ENCODE measurements around the gene BCL6.

BCL6 gene

DNA sequence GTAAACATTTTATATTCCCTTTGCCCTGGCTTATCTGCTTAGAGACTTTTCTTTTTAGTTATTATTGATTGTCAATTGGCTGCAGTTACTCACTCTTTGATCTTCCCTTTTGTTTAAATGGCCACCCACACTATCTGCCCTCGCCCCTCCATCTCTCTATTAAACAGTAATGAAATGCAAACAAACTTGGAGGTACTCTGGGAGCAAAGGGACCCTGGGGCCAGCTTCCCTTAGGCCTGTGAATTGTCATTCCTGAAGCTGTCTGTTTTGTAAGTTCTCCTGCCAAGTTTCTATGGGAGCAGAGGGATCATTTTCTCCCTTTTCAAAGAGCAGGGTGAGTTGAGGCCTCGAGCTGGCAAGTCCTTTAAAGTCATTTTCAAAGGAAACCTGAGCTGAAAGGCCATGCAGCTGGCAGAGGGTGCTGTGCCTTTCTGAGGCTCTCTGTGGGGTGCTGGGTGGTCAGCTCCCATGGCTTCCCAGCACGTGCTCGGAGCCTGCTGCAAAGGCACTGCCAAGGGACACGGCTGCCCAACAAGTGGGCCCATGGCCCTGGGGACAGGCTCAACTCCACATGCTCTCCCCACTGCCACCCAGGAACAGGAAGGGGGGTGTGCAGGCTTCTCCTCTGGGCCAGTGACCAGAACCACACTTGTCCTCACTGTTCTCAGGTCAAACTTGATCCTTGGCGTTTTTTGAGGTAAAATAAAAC, 25.5 kb downstream of the BCL6 start:
- TF ChIP-seq, protein P1, sequence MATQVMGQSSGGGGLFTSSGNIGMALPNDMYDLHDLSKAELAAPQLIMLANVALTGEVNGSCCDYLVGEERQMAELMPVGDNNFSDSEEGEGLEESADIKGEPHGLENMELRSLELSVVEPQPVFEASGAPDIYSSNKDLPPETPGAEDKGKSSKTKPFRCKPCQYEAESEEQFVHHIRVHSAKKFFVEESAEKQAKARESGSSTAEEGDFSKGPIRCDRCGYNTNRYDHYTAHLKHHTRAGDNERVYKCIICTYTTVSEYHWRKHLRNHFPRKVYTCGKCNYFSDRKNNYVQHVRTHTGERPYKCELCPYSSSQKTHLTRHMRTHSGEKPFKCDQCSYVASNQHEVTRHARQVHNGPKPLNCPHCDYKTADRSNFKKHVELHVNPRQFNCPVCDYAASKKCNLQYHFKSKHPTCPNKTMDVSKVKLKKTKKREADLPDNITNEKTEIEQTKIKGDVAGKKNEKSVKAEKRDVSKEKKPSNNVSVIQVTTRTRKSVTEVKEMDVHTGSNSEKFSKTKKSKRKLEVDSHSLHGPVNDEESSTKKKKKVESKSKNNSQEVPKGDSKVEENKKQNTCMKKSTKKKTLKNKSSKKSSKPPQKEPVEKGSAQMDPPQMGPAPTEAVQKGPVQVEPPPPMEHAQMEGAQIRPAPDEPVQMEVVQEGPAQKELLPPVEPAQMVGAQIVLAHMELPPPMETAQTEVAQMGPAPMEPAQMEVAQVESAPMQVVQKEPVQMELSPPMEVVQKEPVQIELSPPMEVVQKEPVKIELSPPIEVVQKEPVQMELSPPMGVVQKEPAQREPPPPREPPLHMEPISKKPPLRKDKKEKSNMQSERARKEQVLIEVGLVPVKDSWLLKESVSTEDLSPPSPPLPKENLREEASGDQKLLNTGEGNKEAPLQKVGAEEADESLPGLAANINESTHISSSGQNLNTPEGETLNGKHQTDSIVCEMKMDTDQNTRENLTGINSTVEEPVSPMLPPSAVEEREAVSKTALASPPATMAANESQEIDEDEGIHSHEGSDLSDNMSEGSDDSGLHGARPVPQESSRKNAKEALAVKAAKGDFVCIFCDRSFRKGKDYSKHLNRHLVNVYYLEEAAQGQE (IDR thresholded peaks at IDR 0.05; ENCODE audit: insufficient read depth in 1 of 2, low read depth in 2 of 2, low read length in 2 of 2): no peak
- TF ChIP-seq POLR2AphosphoS5 (IDR thresholded peaks at IDR 0.05; ENCODE audit: low read depth, low read length): no peak
- no peak for TF ChIP-seq FOXP2 (optimal IDR thresholded peaks at IDR 0.05; ENCODE audit: borderline replicate concordance, extremely low read depth, extremely low read length, insufficient read depth)

DNA sequence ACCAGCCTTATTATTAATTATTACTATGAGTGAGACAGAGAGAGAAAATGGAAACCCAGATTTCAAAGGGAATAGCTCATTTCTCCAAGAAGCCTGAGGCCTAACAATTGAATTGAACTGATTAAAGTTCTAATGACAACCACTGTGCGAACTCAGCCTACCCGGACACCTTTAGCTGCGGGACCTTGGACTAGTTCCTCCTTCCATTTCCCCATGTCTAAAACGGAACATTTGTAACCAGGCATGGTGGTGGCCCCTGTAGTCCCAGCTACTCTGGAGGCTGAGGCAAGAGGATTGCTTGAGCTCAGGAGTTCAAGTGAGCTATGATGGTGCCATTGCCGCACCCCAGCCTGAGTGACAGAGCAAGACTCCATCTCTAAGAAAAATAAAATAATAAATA, 26.5 kb downstream of the BCL6 start:
- no peak for TF ChIP-seq POLR2AphosphoS5 (IDR thresholded peaks at IDR 0.05; ENCODE audit: low read depth, low read length)
- TF ChIP-seq FOXP2 (optimal IDR thresholded peaks at IDR 0.05; ENCODE audit: borderline replicate concordance, extremely low read depth, extremely low read length, insufficient read depth): no peak
- TF ChIP-seq, protein P1 (IDR thresholded peaks at IDR 0.05; ENCODE audit: insufficient read depth in 1 of 2, low read depth in 2 of 2, low read length in 2 of 2): no peak
- no peak for TF ChIP-seq TAF1 (IDR thresholded peaks at IDR 0.05; ENCODE audit: borderline replicate concordance, insufficient read depth, low read length)
- TF ChIP-seq SIN3A (IDR thresholded peaks at IDR 0.05; ENCODE audit: borderline replicate concordance, insufficient read depth, low read length): no peak

DNA sequence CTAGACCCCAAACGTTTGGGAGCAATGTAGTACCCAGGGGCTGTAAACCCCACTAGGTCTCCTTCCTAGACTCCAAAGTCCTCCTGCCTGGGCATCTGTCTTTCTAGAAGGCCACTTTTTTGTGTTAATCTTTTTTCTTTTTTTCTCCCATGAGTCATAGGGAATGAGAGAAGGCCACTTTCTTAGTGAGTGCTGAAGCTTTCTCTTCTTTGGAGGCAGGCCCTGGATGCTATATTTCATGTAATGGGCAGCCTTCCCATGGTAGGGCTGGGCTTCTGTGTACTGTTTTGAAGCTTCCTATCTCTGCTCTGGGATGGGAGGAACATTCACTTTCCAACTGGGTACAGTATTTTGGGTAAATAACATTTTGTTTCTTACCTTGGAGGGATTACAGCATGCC, 27.7 kb downstream of the BCL6 start:
- TF ChIP-seq TAF1 (IDR thresholded peaks at IDR 0.05; ENCODE audit: borderline replicate concordance, insufficient read depth, low read length) (no peak), POLR2AphosphoS5 (IDR thresholded peaks at IDR 0.05; ENCODE audit: low read depth, low read length) (no peak), SIN3A (IDR thresholded peaks at IDR 0.05; ENCODE audit: borderline replicate concordance, insufficient read depth, low read length) (no peak), FOXP2 (optimal IDR thresholded peaks at IDR 0.05; ENCODE audit: borderline replicate concordance, extremely low read depth, extremely low read length, insufficient read depth) (no peak)
- TF ChIP-seq, protein P1 (IDR thresholded peaks at IDR 0.05; ENCODE audit: insufficient read depth in 1 of 2, low read depth in 2 of 2, low read length in 2 of 2): no peak

DNA sequence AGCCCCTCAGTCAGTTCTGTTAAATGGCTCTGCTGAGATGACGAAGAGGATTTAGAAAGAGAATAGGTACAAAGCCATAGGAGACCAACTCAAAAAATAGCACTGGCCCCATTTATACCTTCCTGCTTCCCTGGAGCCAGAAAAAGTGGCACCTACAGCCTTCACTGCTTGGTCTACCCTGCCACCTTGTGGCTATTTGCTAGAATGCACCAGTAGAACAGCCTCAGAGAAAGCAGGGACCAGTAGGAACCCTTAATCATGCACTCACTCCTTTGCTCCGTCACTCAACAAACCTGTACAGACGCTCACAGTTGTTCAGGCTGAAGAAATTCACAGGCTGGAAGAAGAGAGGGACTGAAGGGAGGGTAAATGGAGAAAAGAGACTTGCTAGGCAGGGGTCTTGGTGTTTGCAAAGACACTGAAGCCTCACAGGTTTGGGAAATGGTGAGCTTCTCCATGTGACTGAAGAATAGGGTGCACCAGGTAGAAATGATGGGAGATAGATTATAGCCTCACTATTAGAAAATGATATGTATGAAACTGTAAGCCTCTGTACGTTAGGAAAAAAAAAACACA, 30.8 kb downstream of the BCL6 start:
- TF ChIP-seq FOXP2 (optimal IDR thresholded peaks at IDR 0.05; ENCODE audit: borderline replicate concordance, extremely low read depth, extremely low read length, insufficient read depth): no peak
- no peak for TF ChIP-seq SIN3A (IDR thresholded peaks at IDR 0.05; ENCODE audit: borderline replicate concordance, insufficient read depth, low read length)
- no peak for TF ChIP-seq TAF1 (IDR thresholded peaks at IDR 0.05; ENCODE audit: borderline replicate concordance, insufficient read depth, low read length)

DNA sequence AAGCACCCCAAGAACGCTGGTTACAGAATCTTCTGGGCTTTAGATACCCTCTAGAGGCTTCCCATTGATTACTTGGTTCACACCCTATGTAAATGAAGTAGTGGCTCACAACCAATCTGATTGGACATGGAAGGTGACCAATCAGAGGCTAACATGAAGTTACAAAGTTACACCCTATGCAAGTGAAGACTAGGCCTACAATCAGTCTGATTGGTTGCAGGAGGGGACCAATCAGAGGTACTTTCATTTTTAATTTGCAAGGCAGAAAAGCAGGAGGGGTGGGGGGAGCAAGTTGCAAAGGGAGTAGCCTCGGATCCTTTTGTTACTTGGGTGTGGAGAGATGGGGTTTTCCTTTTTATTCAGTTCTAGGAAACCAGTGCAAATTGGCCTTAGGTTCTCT, 31.8 kb downstream of the BCL6 start:
- TF ChIP-seq FOXP2 (optimal IDR thresholded peaks at IDR 0.05; ENCODE audit: borderline replicate concordance, extremely low read depth, extremely low read length, insufficient read depth) (no peak), POLR2AphosphoS5 (IDR thresholded peaks at IDR 0.05; ENCODE audit: low read depth, low read length) (no peak), SIN3A (IDR thresholded peaks at IDR 0.05; ENCODE audit: borderline replicate concordance, insufficient read depth, low read length) (no peak), TAF1 (IDR thresholded peaks at IDR 0.05; ENCODE audit: borderline replicate concordance, insufficient read depth, low read length) (no peak)
- TF ChIP-seq, protein P1 (IDR thresholded peaks at IDR 0.05; ENCODE audit: insufficient read depth in 1 of 2, low read depth in 2 of 2, low read length in 2 of 2): no peak

Data from PFSK-1 (cell line).